Sigmoid colon (tissue), 7 donors: ENCODE data around the gene PLB1. TPM values are rescaled to one million over a fixed set of nuclear protein-coding genes. Genes with fewer than 3 reads are reported as not detected.

Experiments used
- DNase-seq: peaks from one replicate; pipeline ENCODE4 v3.0.0-alpha.2; 2019
- H3K27ac ChIP-seq, 4 donors: fragments of 200-600 bp; sonication (generic); one replicate each; pipeline ENCODE4 v1.5.1; 2016 to 2019; ENCODE audit warnings: mild to moderate bottlenecking in 1 of 4
- H3K27me3 ChIP-seq, 3 donors: fragments of 200-600 bp; sonication (generic); one replicate each; pipeline ENCODE4 v1.5.1; 2019; ENCODE audit warnings: mild to moderate bottlenecking in 1 of 3
- H3K36me3 ChIP-seq, 4 donors: fragments of 200-600 bp; sonication (generic); one replicate each; pipeline ENCODE4 v1.5.1; 2016 to 2019
- H3K4me1 ChIP-seq, 4 donors: fragments of 200-600 bp; sonication (generic); one replicate each; pipeline ENCODE4 v1.5.1; 2017 to 2019
- H3K4me3 ChIP-seq, 4 donors: fragments of 200-600 bp; sonication (generic); one replicate each; pipeline ENCODE4 v1.5.1; 2017 to 2019; ENCODE audit warnings: mild to moderate bottlenecking in 2 of 4, moderate library complexity in 1 of 4
- H3K9me3 ChIP-seq, 4 donors: fragments of 200-600 bp in 3 of 4; sonication (generic) in 3 of 4; one replicate each; pipeline versions ENCODE4 v1.5.1 to v1.6.1; 2013 to 2019
- EP300 ChIP-seq, 4 donors: sonication (generic); formaldehyde crosslinking; IDR thresholded peaks; one replicate each; pipeline ENCODE4 v1.6.1; 2017; ENCODE audit warnings: antibody characterized with exemption in 4 of 4
- POLR2A ChIP-seq, 2 donors: fragments of 450-650 bp; IDR thresholded peaks; one replicate each; pipeline ENCODE4 v1.6.1; 2016; ENCODE audit warnings: antibody characterized with exemption in 2 of 2, mild to moderate bottlenecking in 2 of 2, moderate library complexity in 2 of 2
- POLR2AphosphoS5 ChIP-seq, 4 donors: sonication (generic); formaldehyde crosslinking; IDR thresholded peaks; one replicate each; pipeline ENCODE4 v1.6.1; 2017; ENCODE audit warnings: antibody characterized with exemption in 4 of 4
- WGBS, 2 donors: extraction: QIAGEN DNeasy Blood & Tissue Kit; methylation state at CpG; one replicate each; pipeline ENCODE4 v1.1.7; 2013; 5-methylcytosine and 5-hydroxymethylcytosine counted together
- intact Hi-C: fragments of 100-400 bp; cut with DNase I; formaldehyde crosslinking; loops from one replicate; pipeline ENCODE4 v1.15.1; 2023
- polyA plus RNA-seq, 3 donors: library from polyadenylated mRNA; stranded (reverse); fragments of 200-250 nt; gene quantifications; one replicate each; pipeline ENCODE4 v1.2.3, GENCODE V29; 2013
- total RNA-seq, 4 donors: library from RNA; depleted of rRNA; stranded (reverse); fragments of >200 nt; gene quantifications; one replicate each; pipeline ENCODE4 v1.1.0, GENCODE V29; 2016
- TF ChIP-seq, protein P1 (sequence below), 4 experiments: fragments of 450-650 bp in 3 of 4; fragments of 200-600 bp in 1 of 4; IDR thresholded peaks; one replicate each; pipeline ENCODE4 v1.5.1; 2016 to 2019; ENCODE audit warnings: antibody characterized with exemption in 4 of 4, mild to moderate bottlenecking in 3 of 4, moderate library complexity in 2 of 4
- donor health status: healthy with polysubstance abuse.
- donor health status: Bipolar disorder and iron deficiency.
- donor health status: healthy.

Gene PLB1
- total and polyA plus RNA-seq, 7 donors = 1.2 to 18.3 (median 2.1) TPM

DNA sequence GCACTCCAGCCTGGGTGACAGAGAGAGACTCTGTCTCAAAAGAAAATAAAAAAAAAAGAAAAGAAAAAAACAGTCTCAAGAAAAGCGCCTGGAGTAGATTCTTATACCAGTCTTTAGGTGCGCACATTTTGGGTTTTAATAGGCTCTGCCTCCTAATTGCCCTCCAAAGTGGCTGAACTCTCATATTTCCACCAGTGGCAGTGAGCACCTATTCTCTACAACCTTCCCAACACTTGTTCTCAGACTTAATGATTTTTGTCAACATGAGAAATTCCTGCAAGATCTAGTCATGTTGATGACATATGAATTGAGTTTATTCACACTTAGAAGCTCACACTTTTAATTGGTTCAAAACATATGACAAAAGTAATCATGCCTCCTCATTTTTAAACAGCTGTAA, 39.0 kb downstream of the PLB1 start:
- intact Hi-C loops = no loop called here
- TF ChIP-seq, protein P1, sequence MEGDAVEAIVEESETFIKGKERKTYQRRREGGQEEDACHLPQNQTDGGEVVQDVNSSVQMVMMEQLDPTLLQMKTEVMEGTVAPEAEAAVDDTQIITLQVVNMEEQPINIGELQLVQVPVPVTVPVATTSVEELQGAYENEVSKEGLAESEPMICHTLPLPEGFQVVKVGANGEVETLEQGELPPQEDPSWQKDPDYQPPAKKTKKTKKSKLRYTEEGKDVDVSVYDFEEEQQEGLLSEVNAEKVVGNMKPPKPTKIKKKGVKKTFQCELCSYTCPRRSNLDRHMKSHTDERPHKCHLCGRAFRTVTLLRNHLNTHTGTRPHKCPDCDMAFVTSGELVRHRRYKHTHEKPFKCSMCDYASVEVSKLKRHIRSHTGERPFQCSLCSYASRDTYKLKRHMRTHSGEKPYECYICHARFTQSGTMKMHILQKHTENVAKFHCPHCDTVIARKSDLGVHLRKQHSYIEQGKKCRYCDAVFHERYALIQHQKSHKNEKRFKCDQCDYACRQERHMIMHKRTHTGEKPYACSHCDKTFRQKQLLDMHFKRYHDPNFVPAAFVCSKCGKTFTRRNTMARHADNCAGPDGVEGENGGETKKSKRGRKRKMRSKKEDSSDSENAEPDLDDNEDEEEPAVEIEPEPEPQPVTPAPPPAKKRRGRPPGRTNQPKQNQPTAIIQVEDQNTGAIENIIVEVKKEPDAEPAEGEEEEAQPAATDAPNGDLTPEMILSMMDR (IDR thresholded peaks at IDR 0.05) = no peak
- no peak for TF ChIP-seq POLR2AphosphoS5 (IDR thresholded peaks at IDR 0.05)
- TF ChIP-seq EP300 (IDR thresholded peaks at IDR 0.05) = no peak
- no peak for TF ChIP-seq POLR2A (IDR thresholded peaks at IDR 0.05)
- Histone ChIP-seq H3K36me3 (no peaks in the 10 kb centered on the region), H3K27me3 (no peaks in the 10 kb centered on the region), H3K9me3 (no peaks in the 10 kb centered on the region), H3K4me3 (no peak overlapping the region), H3K27ac (no peak overlapping the region), H3K4me1 (no peaks in the 10 kb centered on the region)
- WGBS, 2 donors = 99% methylated on average over 2 of the region's 2 CpGs
- no peak for DNase-seq

GRCh38 chr2:28538134-28538533, 42.3 kb downstream of the PLB1 start:
- Histone ChIP-seq H3K4me3 (no peak overlapping the region), H3K36me3 (no peaks in the 10 kb centered on the region), H3K4me1 (no peaks in the 10 kb centered on the region), H3K27me3 (no peaks in the 10 kb centered on the region), H3K9me3 (no peaks in the 10 kb centered on the region), H3K27ac (no peak overlapping the region)
- intact Hi-C loops = no loop called here
- 92 to 96% methylated on average over 9 of the region's 9 CpGs for WGBS, 2 donors
- no peak for DNase-seq
- no peak for TF ChIP-seq POLR2AphosphoS5 (IDR thresholded peaks at IDR 0.05)

DNA sequence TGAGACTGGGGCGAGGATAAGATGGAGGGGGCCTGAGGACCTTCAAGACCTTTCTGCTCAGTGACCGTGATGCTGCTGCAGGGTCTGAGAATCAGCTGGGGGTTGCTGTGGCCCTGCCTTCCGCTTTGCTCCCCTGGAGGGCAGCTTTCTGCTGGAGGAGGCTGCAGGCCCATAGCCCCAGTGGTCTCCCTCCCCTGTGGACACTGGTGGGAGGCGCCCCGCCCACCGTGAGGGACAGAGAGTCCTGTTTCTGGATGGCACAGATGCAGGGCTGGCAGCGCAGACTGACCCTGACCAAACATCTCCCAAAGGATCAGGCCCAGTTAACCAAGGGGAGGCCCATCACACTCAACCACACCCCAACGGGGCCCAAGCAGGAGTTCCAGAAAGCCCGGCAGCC, 42.8 kb downstream of the PLB1 start:
- intact Hi-C loops = no loop called here
- H3K4me3 ChIP-seq = no peak overlapping the region
- H3K4me1 ChIP-seq = no peaks in the 10 kb centered on the region
- no peaks in the 10 kb centered on the region for H3K27me3 ChIP-seq
- H3K36me3 ChIP-seq = no peaks in the 10 kb centered on the region
- no peak for DNase-seq
- WGBS, 2 donors = 79 to 90% methylated on average over 9 of the region's 9 CpGs
- TF ChIP-seq POLR2A (IDR thresholded peaks at IDR 0.05) (no peak), EP300 (IDR thresholded peaks at IDR 0.05) (no peak), POLR2AphosphoS5 (IDR thresholded peaks at IDR 0.05) (no peak)
- TF ChIP-seq, protein P1 (IDR thresholded peaks at IDR 0.05) = no peak
- no peaks in the 10 kb centered on the region for H3K9me3 ChIP-seq
- no peak overlapping the region for H3K27ac ChIP-seq

- 14 to 64% methylated on average over 14 of the region's 14 CpGs for WGBS, 2 donors
- no peaks in the 10 kb centered on the region for H3K9me3 ChIP-seq
- H3K4me3 ChIP-seq = no peak overlapping the region
- no peaks in the 10 kb centered on the region for H3K36me3 ChIP-seq
- TF ChIP-seq EP300 (IDR thresholded peaks at IDR 0.05) (no peak), POLR2A (IDR thresholded peaks at IDR 0.05) (no peak), POLR2AphosphoS5 (IDR thresholded peaks at IDR 0.05) (no peak)
- TF ChIP-seq, protein P1 (IDR thresholded peaks at IDR 0.05) = no peak
- no peaks in the 10 kb centered on the region for H3K27me3 ChIP-seq
- intact Hi-C loops = no loop called here
- no peak overlapping the region for H3K27ac ChIP-seq
- DNase-seq = no peak
- no peaks in the 10 kb centered on the region for H3K4me1 ChIP-seq
Observed at GRCh38 chr2:28539118-28539541, 43.3 kb downstream of the PLB1 start.

- 88 to 94% methylated on average over 20 of the region's 20 CpGs for whole genome bisulfite sequencing, 2 donors
- intact Hi-C loops = no loop called here
- H3K4me1 ChIP-seq = no peaks in the 10 kb centered on the region
- H3K9me3 ChIP-seq = no peaks in the 10 kb centered on the region
- H3K36me3 ChIP-seq = no peaks in the 10 kb centered on the region
- no peaks in the 10 kb centered on the region for H3K27me3 ChIP-seq
- peak; percentile 41 for DNase-seq
- no peak overlapping the region for H3K27ac ChIP-seq
- H3K4me3 ChIP-seq = no peak overlapping the region
- TF ChIP-seq POLR2A (IDR thresholded peaks at IDR 0.05) (no peak), EP300 (IDR thresholded peaks at IDR 0.05) (no peak), POLR2AphosphoS5 (IDR thresholded peaks at IDR 0.05) (no peak)
- TF ChIP-seq, protein P1 (IDR thresholded peaks at IDR 0.05) = no peak
Observed at GRCh38 chr2:28543316-28544035, 47.6 kb downstream of the PLB1 start.
